GM23248 (cell line): ENCODE data around the gene NINL. TPM values are rescaled to one million over a fixed set of nuclear protein-coding genes. Genes with fewer than 3 reads are reported as not detected.

Experiments used
- DNase-seq: peaks from one replicate; pipeline ENCODE4 v3.0.0-alpha.2; 2015
- H2AFZ ChIP-seq: fragments of 200-600 bp; sonication (generic); 2 replicates; pipeline ENCODE4 v1.6.1; 2016; ENCODE audit warnings: antibody characterized with exemption
- H3F3A ChIP-seq: fragments of 200-600 bp; sonication (generic); 2 replicates; pipeline ENCODE4 v1.6.1; 2016; ENCODE audit warnings: mild to moderate bottlenecking, antibody characterized with exemption, mixed run types; ENCODE audit not compliant: insufficient read depth
- H3K27ac ChIP-seq: fragments of 200-600 bp; sonication (generic); 2 replicates; pipeline ENCODE4 v1.5.1; 2016; ENCODE audit warnings: mild to moderate bottlenecking
- H3K27me3 ChIP-seq: fragments of 200-600 bp; sonication (generic); replicated peaks from 2 replicates; pipeline ENCODE4 v1.6.1; 2016; ENCODE audit warnings: mild to moderate bottlenecking; ENCODE audit not compliant: insufficient read depth
- H3K36me3 ChIP-seq: fragments of 200-600 bp; sonication (generic); 2 replicates; pipeline ENCODE4 v1.6.1; 2016; ENCODE audit warnings: low read depth, mild to moderate bottlenecking
- H3K4me1 ChIP-seq: fragments of 200-600 bp; sonication (generic); 2 replicates; pipeline ENCODE4 v1.6.1; 2016; ENCODE audit warnings: mild to moderate bottlenecking; ENCODE audit not compliant: insufficient read depth
- H3K4me2 ChIP-seq: fragments of 200-600 bp; sonication (generic); one replicate; pipeline ENCODE4 v1.6.1; 2016; ENCODE audit warnings: mild to moderate bottlenecking; ENCODE audit not compliant: unreplicated experiment
- H3K4me3 ChIP-seq: fragments of 200-600 bp; sonication (generic); 2 replicates; pipeline ENCODE4 v1.5.1; 2016; ENCODE audit warnings: mild to moderate bottlenecking
- H3K79me2 ChIP-seq: fragments of 200-600 bp; sonication (generic); 2 replicates; pipeline ENCODE4 v1.6.1; 2016; ENCODE audit warnings: mild to moderate bottlenecking; ENCODE audit not compliant: insufficient read depth
- H3K9ac ChIP-seq: fragments of 200-600 bp; sonication (generic); 2 replicates; pipeline ENCODE4 v1.6.1; 2016; ENCODE audit warnings: mild to moderate bottlenecking
- H3K9me2 ChIP-seq: fragments of 200-600 bp; sonication (generic); 2 replicates; pipeline ENCODE4 v1.6.1; 2016; ENCODE audit warnings: mixed run types, mild to moderate bottlenecking, moderate library complexity; ENCODE audit not compliant: insufficient read depth
- H3K9me3 ChIP-seq: fragments of 200-600 bp; sonication (generic); one replicate; pipeline ENCODE4 v1.6.1; 2017; ENCODE audit warnings: low read depth
- H4K20me1 ChIP-seq: fragments of 200-600 bp; sonication (generic); 2 replicates; pipeline ENCODE4 v1.6.0; 2016; ENCODE audit not compliant: insufficient read depth
- EZH2 ChIP-seq: fragments of 200-600 bp; sonication (generic); IDR thresholded peaks from 2 replicates; pipeline ENCODE4 v1.6.1; 2018; ENCODE audit warnings: antibody characterized with exemption, mild to moderate bottlenecking; ENCODE audit not compliant: insufficient read depth, poor library complexity, severe bottlenecking
- EZH2phosphoT487 ChIP-seq: fragments of 200-600 bp; sonication (generic); IDR thresholded peaks from 2 replicates; pipeline ENCODE4 v1.6.1; 2018; ENCODE audit warnings: antibody characterized with exemption, moderate library complexity, mild to moderate bottlenecking, low read depth; ENCODE audit not compliant: insufficient read depth
- WGBS, 2 experiments: methylation state at CpG; one replicate each; pipeline ENCODE4 v1.1.6; 2015 to 2017; ENCODE audit warnings: low lambda C conversion rate in 2 of 2, low coverage in 1 of 2; ENCODE audit errors: missing lambda C conversion rate in 2 of 2; 5-methylcytosine and 5-hydroxymethylcytosine counted together
- in situ Hi-C: fragments of 300-500 bp; cut with MboI; formaldehyde crosslinking; loops from 2 replicates; pipeline ENCODE4 v1.15.0; 2020
- polyA plus RNA-seq: library from polyadenylated mRNA; unstranded; fragments of >200 nt; fragmentation: Nextera tagmentation; extraction: Ambion mirVana; gene quantifications from 2 replicates; pipeline ENCODE4 v1.2.1, GENCODE V29; 2016
- total RNA-seq: library from RNA; depleted of rRNA; stranded (reverse); fragments of >200 nt; shearing (Covaris generic); gene quantifications from 2 replicates; pipeline ENCODE4 v1.2.3, GENCODE V29; 2014

The NINL gene
- total and polyA plus RNA-seq, 2 experiments from 2014 or later = 1.9 to 3.4 TPM

DNA sequence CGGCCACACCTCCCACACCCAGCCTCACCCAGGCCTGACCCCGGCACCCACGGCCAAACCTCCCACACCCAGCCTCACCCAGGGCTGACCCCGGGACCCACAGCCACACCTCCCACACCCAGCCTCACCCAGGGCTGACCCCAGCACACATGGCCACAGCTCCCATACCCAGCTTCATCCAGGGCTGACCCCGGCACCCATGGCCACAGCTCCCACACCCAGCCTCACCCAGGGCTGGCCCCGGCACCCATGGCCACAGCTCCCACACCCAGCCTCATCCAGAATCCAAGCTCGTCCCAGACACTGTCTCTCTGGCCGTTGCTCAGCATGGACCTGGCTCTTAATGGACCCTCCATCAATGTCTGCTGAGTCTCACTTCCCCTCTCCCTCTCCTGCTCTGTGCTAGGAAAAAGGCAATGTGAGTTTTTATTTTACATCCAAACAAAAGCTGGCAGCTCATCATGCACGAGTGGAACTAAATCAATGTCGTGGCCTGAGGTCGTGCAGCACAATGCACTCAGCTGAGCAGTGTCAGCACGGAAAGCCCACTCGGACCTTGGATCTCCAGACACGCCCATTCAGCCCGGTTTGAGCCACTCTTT is 36.1 kb downstream of the NINL start:
- H3K79me2 ChIP-seq = no peaks in the 10 kb centered on the region
- H3K36me3 ChIP-seq = no peaks in the 10 kb centered on the region
- no peak overlapping the region for H3K9ac ChIP-seq
- H3K9me3 ChIP-seq = no peaks in the 10 kb centered on the region
- H3K4me1 ChIP-seq = 0 out of 2 replicates have a peak, but pooled peaks cover 6% of the 10 kb centered on the region
- H4K20me1 ChIP-seq = no peaks in the 10 kb centered on the region; the same call in 1 of the 2 replicates
- no peak overlapping the region for H3K4me3 ChIP-seq
- 58 to 65% methylated on average over 13 to 15 of the region's 15 CpGs for WGBS, 2 experiments
- no peaks in the 10 kb centered on the region for H3K27me3 ChIP-seq
- no peak overlapping the region for H2AFZ ChIP-seq
- in situ Hi-C loops = no loop called here
- H3K9me2 ChIP-seq = no peaks in the 10 kb centered on the region
- H3F3A ChIP-seq = no peaks in the 10 kb centered on the region
- H3K4me2 ChIP-seq = no peak overlapping the region
- no peak for DNase-seq
- H3K27ac ChIP-seq = no peak overlapping the region
- TF ChIP-seq EZH2 (no peak), EZH2phosphoT487 (no peak)

DNA sequence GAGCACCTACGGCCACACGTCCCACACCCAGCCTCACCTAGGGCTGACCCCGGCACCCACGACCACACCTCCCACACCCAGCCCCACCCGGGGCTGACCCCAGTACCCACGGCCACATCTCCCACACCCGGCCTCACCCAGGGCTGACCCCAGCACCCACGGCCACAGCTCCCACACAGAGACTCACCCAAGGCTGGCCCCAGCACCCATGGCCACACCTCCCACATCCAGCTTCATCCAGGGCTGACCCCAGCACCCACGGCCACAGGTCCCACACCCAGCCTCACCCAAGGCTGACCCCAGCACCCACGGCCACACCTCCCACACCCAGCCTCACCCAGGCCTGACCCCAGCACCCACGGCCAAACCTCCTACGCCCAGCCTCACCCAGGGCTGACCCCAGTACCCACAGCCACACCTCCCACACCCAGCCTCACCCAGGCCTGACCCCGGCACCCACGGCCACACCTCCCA is 36.7 kb downstream of the NINL start:
- Histone ChIP-seq H3K4me3 (no peak overlapping the region), H3K9me3 (no peaks in the 10 kb centered on the region), H2AFZ (no peak overlapping the region), H3K4me1 (0 out of 2 replicates have a peak, but pooled peaks cover 6% of the 10 kb centered on the region), H3K79me2 (no peaks in the 10 kb centered on the region), H3K4me2 (no peak overlapping the region), H3F3A (no peaks in the 10 kb centered on the region), H3K27ac (no peak overlapping the region), H3K27me3 (no peaks in the 10 kb centered on the region), H3K36me3 (no peaks in the 10 kb centered on the region), H4K20me1 (no peaks in the 10 kb centered on the region; the same call in 1 of the 2 replicates), H3K9ac (no peak overlapping the region), H3K9me2 (no peaks in the 10 kb centered on the region)
- in situ Hi-C loops = no loop called here
- WGBS, 2 experiments = 91% methylated on average over 14 of the region's 14 CpGs; no CpG with 5 or more reads in 1 of the 2 experiments
- DNase-seq = no peak
- TF ChIP-seq EZH2phosphoT487 (no peak), EZH2 (no peak)

DNA sequence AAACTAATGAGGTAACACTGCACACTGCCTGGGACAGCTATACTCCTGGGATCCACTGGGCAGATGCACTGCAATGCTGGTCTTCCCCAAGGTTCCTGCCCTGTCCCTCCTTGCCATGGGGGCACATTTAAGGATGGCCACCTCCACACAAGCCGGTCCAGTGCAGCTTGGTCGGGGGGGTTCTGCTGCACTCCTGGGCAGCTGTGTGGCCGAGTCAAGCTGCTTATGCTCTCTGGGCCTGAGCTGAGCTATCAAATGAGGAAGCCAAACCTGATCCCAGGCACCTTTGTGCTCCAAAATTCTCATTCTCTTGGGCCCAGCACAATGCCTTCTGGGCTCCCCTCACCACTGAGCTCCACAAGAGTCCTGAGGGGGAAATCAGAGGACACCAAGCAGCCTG is 37.3 kb downstream of the NINL start:
- in situ Hi-C loops = no loop called here
- Histone ChIP-seq H4K20me1 (no peaks in the 10 kb centered on the region; the same call in 1 of the 2 replicates), H3K36me3 (no peaks in the 10 kb centered on the region), H3K4me3 (no peak overlapping the region), H3K4me1 (peaks cover 11% of the 10 kb centered on the region; the same call in 1 of the 2 replicates), H3K9me3 (no peaks in the 10 kb centered on the region), H3K9me2 (no peaks in the 10 kb centered on the region), H3K9ac (no peak overlapping the region), H3K79me2 (no peaks in the 10 kb centered on the region), H3F3A (peaks cover 5% of the 10 kb centered on the region), H3K27me3 (no peaks in the 10 kb centered on the region), H3K4me2 (no peak overlapping the region), H2AFZ (no peak overlapping the region), H3K27ac (no peak overlapping the region)
- WGBS, 2 experiments = 57 to 59% methylated on average over 3 of the region's 3 CpGs
- no peak for DNase-seq
- TF ChIP-seq EZH2 = no peak

DNA sequence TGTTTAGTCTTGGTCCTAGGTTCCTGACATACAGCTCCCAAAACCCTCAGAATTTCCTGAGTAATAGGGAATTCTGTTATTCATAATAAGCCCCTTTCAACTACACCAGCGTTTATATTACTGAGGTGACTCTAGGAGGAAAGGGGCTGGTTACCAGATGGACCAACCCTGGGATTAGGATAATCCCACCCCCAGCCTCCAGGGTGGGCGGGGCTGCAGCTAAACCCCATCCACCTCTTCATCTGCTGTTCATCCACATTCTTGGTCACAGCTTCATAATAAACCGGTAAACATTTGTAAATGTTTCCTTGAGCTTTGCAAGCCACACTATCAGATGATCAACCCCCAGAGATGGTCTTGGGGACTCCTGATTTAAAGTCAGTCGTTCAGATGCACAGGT is 38.3 kb downstream of the NINL start:
- Histone ChIP-seq H3K27me3 (no peaks in the 10 kb centered on the region), H3K27ac (no peak overlapping the region), H3K4me3 (no peak overlapping the region), H3K36me3 (no peaks in the 10 kb centered on the region), H3K4me1 (peaks cover 19% of the 10 kb centered on the region), H4K20me1 (no peaks in the 10 kb centered on the region; the same call in 1 of the 2 replicates), H3F3A (peaks cover 12% of the 10 kb centered on the region), H3K9me3 (no peaks in the 10 kb centered on the region), H2AFZ (no peak overlapping the region), H3K9me2 (no peaks in the 10 kb centered on the region), H3K9ac (no peak overlapping the region), H3K4me2 (no peak overlapping the region), H3K79me2 (no peaks in the 10 kb centered on the region)
- in situ Hi-C loops = no loop called here
- TF ChIP-seq EZH2phosphoT487 = no peak
- 83 to 87% methylated on average over 4 of the region's 4 CpGs for WGBS, 2 experiments
- no peak for DNase-seq
